GM18873 (cell line): Measurements from ENCODE around the gene CHN2.

ENCODE experiments used
- ATAC-seq: cut with Tn5 transposase; IDR thresholded peaks from one replicate; pipeline ENCODE4 v1.9.1; 2021; ENCODE audit warnings: mild to moderate bottlenecking, moderate library complexity, moderate number of reproducible peaks; ENCODE audit not compliant: unreplicated experiment, low FRiP score

Gene CHN2

GRCh38 chr7:29328045-29328444 is 133.5 kb downstream of the CHN2 start:
- no peak for ATAC-seq

- ATAC-seq: no peak
Measured at GRCh38 chr7:29328811-29329210, 134.2 kb downstream of the CHN2 start.

- ATAC-seq: no peak
Measured at GRCh38 chr7:29329686-29330085, 135.1 kb downstream of the CHN2 start.

GRCh38 chr7:29330136-29330535 is 135.6 kb downstream of the CHN2 start:
- ATAC-seq: no peak

- no peak for ATAC-seq
Measured at GRCh38 chr7:29331163-29331562, 136.6 kb downstream of the CHN2 start.

GRCh38 chr7:29332042-29332811 is 137.7 kb downstream of the CHN2 start:
- ATAC-seq: no peak

GRCh38 chr7:29332875-29333855 is 138.6 kb downstream of the CHN2 start:
- no peak for ATAC-seq

GRCh38 chr7:29335188-29336083 is 140.9 kb downstream of the CHN2 start:
- ATAC-seq: no peak

- no peak for ATAC-seq
Measured at GRCh38 chr7:29337546-29338116, 143.1 kb downstream of the CHN2 start.

GRCh38 chr7:29340696-29341095 is 146.1 kb downstream of the CHN2 start:
- ATAC-seq: no peak

GRCh38 chr7:29341156-29341555 is 146.6 kb downstream of the CHN2 start:
- ATAC-seq: no peak

- ATAC-seq: no peak
Measured at GRCh38 chr7:29342761-29343160, 148.2 kb downstream of the CHN2 start.

GRCh38 chr7:29343399-29343798 is 148.8 kb downstream of the CHN2 start:
- no peak for ATAC-seq

GRCh38 chr7:29344334-29344978 is 149.9 kb downstream of the CHN2 start:
- ATAC-seq: no peak

GRCh38 chr7:29345590-29345989 is 151.0 kb downstream of the CHN2 start:
- ATAC-seq: no peak

GRCh38 chr7:29346231-29346978 is 151.8 kb downstream of the CHN2 start:
- no peak for ATAC-seq

GRCh38 chr7:29349362-29349761 is 154.8 kb downstream of the CHN2 start:
- ATAC-seq: no peak

- ATAC-seq: no peak
Measured at GRCh38 chr7:29350351-29350750, 155.8 kb downstream of the CHN2 start.

- ATAC-seq: no peak
Measured at GRCh38 chr7:29352041-29352440, 157.5 kb downstream of the CHN2 start.
